ENCODE data around the gene ATG5.

DNA sequence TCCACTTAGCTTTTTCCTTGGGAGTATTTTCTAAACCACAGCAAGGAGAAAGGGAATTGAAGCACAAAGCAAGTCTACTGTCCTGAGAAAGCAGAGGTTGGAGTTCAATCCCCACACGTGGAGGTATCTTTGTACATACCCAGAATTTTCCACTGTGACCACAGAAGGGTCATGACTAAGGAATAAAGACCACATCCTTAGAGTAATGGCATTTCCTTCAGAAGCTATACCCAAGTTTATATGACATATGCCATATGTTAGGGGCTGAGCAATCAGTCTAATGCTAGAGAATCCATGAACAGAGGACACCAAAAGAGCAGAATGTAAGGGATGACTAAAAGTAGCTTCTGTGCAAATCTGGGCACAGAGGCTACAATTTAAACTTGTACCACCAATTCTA, 46.4 kb downstream of the ATG5 start:
- TF ChIP-seq, protein P1, sequence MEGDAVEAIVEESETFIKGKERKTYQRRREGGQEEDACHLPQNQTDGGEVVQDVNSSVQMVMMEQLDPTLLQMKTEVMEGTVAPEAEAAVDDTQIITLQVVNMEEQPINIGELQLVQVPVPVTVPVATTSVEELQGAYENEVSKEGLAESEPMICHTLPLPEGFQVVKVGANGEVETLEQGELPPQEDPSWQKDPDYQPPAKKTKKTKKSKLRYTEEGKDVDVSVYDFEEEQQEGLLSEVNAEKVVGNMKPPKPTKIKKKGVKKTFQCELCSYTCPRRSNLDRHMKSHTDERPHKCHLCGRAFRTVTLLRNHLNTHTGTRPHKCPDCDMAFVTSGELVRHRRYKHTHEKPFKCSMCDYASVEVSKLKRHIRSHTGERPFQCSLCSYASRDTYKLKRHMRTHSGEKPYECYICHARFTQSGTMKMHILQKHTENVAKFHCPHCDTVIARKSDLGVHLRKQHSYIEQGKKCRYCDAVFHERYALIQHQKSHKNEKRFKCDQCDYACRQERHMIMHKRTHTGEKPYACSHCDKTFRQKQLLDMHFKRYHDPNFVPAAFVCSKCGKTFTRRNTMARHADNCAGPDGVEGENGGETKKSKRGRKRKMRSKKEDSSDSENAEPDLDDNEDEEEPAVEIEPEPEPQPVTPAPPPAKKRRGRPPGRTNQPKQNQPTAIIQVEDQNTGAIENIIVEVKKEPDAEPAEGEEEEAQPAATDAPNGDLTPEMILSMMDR (IDR thresholded peaks at IDR 0.05; ENCODE audit: low read depth, low read length, poor library complexity, severe bottlenecking) = no peak
- TF ChIP-seq EZH2phosphoT487 (IDR thresholded peaks at IDR 0.05; ENCODE audit: borderline replicate concordance, low read length) = no peak

Measured in DOHH2 (cell line).